ENCODE data around the gene MAST4. TPM values are rescaled to one million over a fixed set of nuclear protein-coding genes. Genes with fewer than 3 reads are reported as not detected.
A peak's percentile ranks its signal among the peaks of the same experiment; 100 is the strongest.

The MAST4 gene
- total and polyA plus RNA-seq, 2 of the 4 experiments (the other 2 are of a cell fraction): 4.8 to 6.8 TPM

GRCh38 chr5:67047616-67048015 lies 451.4 kb downstream of the MAST4 start:
- BruUV-seq (replicated peaks): no TSS peak
- in situ Hi-C loops (cut with MboI; ENCODE audit: low sequenced_read_pairs): no loop called here
- CTCF ChIA-PET: interaction anchor here (0.7 to 0.9 kb wide), 2 partner anchors 13 to 102 kb away, joined by 3 to 4 read pairs; no protein-coding TSS in a partner anchor

More at GRCh38 chr5:67047616-67048015, 451.4 kb downstream of the MAST4 start:
- H3K9ac ChIP-seq (ENCODE audit: low read depth, low read length): no peak overlapping the region
- H2AFZ ChIP-seq (replicated peaks; ENCODE audit: low read length, poor library complexity): no peak overlapping the region
- no peak overlapping the region for H2BK5ac ChIP-seq (ENCODE audit: low read depth, low read length, poor library complexity, severe bottlenecking)
- H3K9me3 ChIP-seq (ENCODE audit: control insufficient read depth, insufficient read depth, low read length): no peaks in the 10 kb centered on the region
- H3K56ac ChIP-seq (ENCODE audit: extremely low read depth, insufficient read depth, low read length): no peak overlapping the region
- intact Hi-C loops (cut with micrococcal nuclease) (no loop called here), dilution Hi-C loops (cut with HindIII; ENCODE audit: low sequenced_read_pairs, unreplicated experiment) (no loop called here)
- no peak overlapping the region for H3K23ac ChIP-seq (ENCODE audit: low read depth, low read length)
- no peak overlapping the region for H3K14ac ChIP-seq (replicated peaks; ENCODE audit: low read depth, low read length)
- H4K91ac ChIP-seq (ENCODE audit: insufficient read depth, low read depth, low read length): 0 out of 2 replicates have a peak overlapping the region, but pooled peaks have one; percentile 21
- no peak overlapping the region for H2BK20ac ChIP-seq (ENCODE audit: low read depth, low read length)
- no peaks in the 10 kb centered on the region for H4K20me1 ChIP-seq (ENCODE audit: insufficient read depth, low read length)
- no peak overlapping the region for H3K18ac ChIP-seq (ENCODE audit: low read depth, low read length)
- 0 out of 4 replicates have a peak overlapping the region, but pooled peaks of 1 of the 2 experiments have one; percentile 11 for H4K8ac ChIP-seq (ENCODE audit: low read depth in 2 of 2, low read length in 2 of 2)
- H2AK5ac ChIP-seq (ENCODE audit: low read depth, low read length): no peak overlapping the region
- no peak overlapping the region for H4K5ac ChIP-seq (ENCODE audit: low read depth, low read length)
- H2BK15ac ChIP-seq (ENCODE audit: low read depth, low read length): no peak overlapping the region
- no CpG with 5 or more reads among the region's 2 CpGs for WGBS, 2 experiments (ENCODE audit: extremely low coverage in 2 of 2, insufficient read length in 1 of 2)
- H3K27ac ChIP-seq (ENCODE audit: insufficient read depth, low read length): no peak overlapping the region
- H2AK9ac ChIP-seq (replicated peaks; ENCODE audit: low read depth, low read length, poor library complexity): no peak overlapping the region
- H3K9me1 ChIP-seq (ENCODE audit: insufficient read depth, low read length): peaks cover 5% of the 10 kb centered on the region; the same call in 1 of the 2 replicates
- H3K4me2 ChIP-seq (ENCODE audit: low read depth, low read length): no peak overlapping the region
- peaks cover 26 to 32% of the 10 kb centered on the region in 2 experiments for H3K79me1 ChIP-seq (ENCODE audit: low read depth in 1 of 2, low read length in 2 of 2)
- H3K27me3 ChIP-seq (ENCODE audit: control insufficient read depth, insufficient read depth, low read length): no peaks in the 10 kb centered on the region
- H3K36me3 ChIP-seq (ENCODE audit: control insufficient read depth, insufficient read depth, low read length): no peaks in the 10 kb centered on the region
- no peak overlapping the region for H2BK120ac ChIP-seq (ENCODE audit: low read depth, low read length)
- POLR2A ChIA-PET (ENCODE audit: unreplicated experiment): no interaction called here
- DNase-seq (no peak), ATAC-seq (ENCODE audit: low read depth) (no peak)
- H3K4ac ChIP-seq (ENCODE audit: low read depth, low read length): no peak overlapping the region
- no peak overlapping the region for H3K4me3 ChIP-seq (ENCODE audit: insufficient read depth, low read depth, low read length)
- TF ChIP-seq CEBPB (IDR thresholded peaks at IDR 0.05; ENCODE audit: low read depth, low read length): no peak
- no peak for TF ChIP-seq MAZ (IDR thresholded peaks at IDR 0.05; ENCODE audit: borderline replicate concordance, low read depth, low read length)
- peaks cover 5% of the 10 kb centered on the region; the same call in 1 of the 2 replicates for H3K4me1 ChIP-seq (ENCODE audit: control insufficient read depth, insufficient read depth, low read length)

All from IMR-90 (cell line).